GM21423 (cell line): ENCODE data around the gene PHYHIPL.
"Not testable (repeated sequence)": the region's sequence is repeated elsewhere in the genome, so short reads cannot be mapped to it uniquely, and the experiment has no call there.

Experiments
- ATAC-seq: cut with Tn5 transposase; IDR thresholded peaks from one replicate; pipeline ENCODE4 v1.9.1; 2021; ENCODE audit warnings: mild to moderate bottlenecking, moderate library complexity; ENCODE audit not compliant: unreplicated experiment

The PHYHIPL gene

DNA sequence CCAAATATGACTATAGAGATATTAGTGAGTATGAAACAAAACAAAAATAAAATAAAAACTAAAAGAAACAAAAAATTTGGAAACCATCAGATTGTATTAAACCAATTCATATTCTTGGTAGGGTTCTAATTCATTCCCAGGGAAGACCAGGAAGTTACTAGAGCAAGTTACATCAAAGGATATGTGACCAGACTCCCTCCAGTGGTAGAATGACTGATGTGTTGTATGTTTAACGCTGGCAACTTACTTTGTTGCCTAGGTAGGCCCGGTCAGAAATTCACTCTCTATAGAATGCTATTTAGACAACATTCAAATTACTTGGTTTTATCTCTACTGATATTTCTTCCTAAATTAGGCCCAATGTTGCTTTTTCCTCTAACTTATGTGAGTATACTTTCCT, 5.2 kb downstream of the PHYHIPL start:
- no peak for ATAC-seq

DNA sequence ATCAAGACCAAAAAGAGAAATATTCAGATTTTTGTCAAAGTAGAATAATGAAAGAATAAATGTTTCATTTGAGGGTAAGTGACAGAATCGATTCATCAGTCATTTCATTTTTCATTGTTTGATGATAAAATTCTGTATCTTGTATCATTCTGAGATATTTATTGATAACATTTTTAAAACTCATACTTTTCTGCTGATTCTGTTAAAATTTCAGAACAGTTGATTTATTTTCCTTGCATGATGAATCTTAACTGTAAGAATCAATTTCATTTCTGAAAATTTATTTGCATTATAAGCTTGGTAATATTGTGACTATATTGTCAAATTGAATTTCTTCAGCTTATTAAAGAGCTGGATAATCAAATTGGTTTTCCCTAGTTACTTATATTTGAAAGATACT, 13.9 kb downstream of the PHYHIPL start:
- no peak for ATAC-seq

DNA sequence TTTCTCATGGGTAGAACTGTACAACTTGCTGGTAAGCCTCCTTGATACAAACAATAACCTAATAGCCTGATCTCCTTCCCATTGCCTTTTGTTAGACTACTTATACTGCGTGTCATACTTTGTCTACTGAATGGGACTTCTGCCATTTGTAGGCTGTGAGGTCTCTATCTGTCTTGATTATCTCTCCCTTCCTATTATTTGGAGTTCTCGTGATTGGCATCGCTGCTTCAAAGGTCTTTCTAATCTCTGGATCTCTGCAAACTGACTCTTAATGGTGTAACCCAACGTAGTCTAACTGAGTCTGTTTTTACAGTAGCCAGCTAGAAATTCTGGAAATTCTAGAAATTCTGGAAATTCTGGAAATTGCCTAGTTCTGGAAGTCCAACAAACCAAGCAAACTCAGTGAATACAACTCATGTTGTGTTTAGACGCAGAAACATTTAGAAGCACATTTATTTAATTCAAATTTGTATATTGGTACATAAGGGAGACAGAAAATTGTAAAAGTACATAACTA, 29.8 kb downstream of the PHYHIPL start:
- no peak for ATAC-seq

GRCh38 chr10:59212301-59212798, 35.9 kb downstream of the PHYHIPL start:
- no peak for ATAC-seq

- ATAC-seq = no peak
These were observed 37.7 kb downstream of the PHYHIPL start for GRCh38 chr10:59214160-59214559.

DNA sequence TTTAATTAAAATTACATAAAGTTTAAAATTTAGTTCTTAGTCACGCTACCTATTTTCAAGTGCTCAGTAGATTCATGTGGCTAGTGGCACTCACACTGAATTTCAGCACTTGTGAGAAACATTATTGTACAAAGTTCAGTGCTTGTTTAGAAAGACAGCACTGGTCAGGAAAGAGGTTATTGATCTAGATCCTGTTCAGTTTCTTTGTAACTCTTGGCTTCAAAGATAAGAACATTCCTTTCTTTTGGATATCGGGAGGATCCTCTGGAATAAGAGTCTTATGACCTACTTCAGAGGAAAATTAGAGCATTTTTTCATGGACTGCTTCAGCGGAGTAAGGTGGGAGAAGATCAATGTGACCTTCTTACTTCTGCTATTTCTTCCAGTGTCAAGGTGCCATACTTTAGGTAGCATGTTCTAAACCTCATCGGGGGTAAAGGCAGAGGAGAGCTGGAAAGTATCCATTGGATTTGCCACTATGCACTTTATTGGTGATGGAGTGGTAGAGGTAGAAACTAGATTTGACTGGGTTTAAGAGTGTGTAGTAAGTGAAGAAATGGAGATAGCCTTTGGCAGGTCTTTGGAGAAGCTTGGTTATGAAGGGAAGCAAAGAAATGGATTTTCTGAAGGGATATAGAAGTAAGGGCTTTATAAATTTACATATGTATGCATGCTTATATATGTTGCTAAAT, 39.9 kb downstream of the PHYHIPL start:
- ATAC-seq = no peak

DNA sequence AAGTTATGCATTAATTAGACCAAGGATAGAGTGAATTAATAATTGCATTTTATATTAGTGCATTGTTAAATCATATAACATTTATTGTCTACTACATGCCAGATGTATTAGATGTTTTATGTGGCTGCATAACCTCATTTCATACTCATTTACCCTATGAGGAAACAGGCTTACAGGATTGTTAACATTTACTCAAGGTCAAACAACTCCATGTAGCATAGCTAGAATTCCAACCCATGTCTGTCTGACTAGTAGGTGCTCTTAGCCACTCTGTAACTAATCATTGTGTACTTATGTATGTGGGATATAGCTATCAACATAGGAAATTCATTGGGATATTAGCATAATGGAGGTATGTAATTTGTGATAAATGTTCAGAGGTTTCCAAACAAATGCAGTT, 46.3 kb downstream of the PHYHIPL start:
- ATAC-seq = no peak

- ATAC-seq = not testable (repeated sequence)
These were observed 47.2 kb downstream of the PHYHIPL start for GRCh38 chr10:59223597-59223996.

GRCh38 chr10:59225211-59225610, 48.8 kb downstream of the PHYHIPL start:
- no peak for ATAC-seq

- no peak for ATAC-seq
These were observed 50.8 kb downstream of the PHYHIPL start for GRCh38 chr10:59227136-59227673.

DNA sequence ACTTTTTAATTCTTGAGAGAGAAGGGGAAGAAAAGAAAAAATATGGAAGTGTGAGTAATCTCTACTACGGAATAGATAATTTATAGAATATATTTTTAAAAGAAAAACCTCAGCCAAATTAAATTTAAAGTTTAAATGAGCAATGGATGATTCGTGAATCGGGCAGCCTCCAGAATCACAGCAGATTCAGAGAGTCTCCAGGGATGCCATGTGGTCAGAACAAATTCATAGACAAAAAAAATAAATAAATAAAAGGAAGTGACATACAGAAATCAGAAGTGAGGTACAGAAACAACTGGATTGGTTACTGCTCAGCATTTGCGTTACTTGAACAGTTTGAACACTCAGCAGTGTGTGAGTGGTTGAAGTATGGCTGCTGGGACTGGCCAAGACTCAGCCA, 53.0 kb downstream of the PHYHIPL start:
- no peak for ATAC-seq

- no peak for ATAC-seq
These were observed 57.8 kb downstream of the PHYHIPL start for GRCh38 chr10:59234194-59234593.

DNA sequence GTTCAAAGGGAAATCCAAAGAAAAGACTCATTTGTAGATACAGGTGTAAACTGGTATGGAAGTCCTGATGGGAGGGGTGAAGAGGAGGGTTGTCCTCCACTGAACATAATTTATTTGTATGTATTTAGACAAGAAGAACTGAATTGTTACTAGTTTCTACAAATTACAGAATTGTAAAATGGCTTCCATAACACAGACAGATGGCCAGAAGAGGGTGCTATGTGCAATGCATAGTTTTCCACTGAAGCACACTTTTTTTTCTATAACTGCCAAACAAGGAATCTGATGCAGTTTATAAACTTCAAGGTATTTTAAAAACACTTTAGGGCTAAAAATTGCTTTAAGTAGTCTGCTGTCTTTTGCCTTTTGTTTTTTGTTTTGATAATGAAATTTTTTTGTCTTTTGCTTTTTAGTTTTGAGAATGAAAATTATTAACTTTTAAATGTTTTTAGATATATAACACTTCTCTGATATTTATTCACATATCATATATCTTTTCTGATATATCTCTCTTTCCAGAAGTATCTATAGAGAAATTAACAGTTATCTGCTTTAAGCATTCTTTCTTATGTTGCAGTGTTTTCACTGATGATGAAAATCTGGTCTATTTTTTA, 58.5 kb downstream of the PHYHIPL start:
- no peak for ATAC-seq

DNA sequence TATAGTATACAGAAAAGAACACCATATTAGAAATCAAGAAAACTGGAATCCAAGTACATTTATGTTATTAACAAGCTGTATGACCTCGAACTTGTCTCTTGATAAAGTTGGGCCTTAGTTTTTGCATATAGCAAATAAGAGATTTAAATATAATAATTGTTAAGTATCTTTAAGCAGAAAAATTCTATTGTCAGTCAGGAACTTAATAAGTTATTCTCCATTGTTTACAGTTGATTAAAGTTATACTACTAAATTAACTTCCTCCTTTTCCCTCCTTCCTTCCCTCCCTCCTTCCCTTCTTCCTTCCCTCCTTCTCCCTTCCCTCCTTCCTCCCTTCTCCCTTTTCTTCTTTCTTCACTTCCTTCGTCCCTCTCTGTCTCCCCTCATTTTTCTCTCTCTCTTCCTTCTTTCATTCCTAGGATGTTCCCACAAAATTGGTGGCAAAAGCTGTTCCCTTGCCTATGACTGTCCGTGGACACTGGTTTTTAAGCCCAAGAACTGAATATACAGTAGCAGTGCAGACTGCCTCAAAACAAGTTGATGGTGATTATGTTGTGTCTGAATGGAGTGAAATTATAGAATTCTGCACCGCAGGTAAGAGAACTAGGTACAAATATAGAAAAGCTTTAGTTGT, 59.7 kb downstream of the PHYHIPL start:
- no peak for ATAC-seq

GRCh38 chr10:59237775-59238174, 61.3 kb downstream of the PHYHIPL start:
- no peak for ATAC-seq

GRCh38 chr10:59239108-59239507, 62.7 kb downstream of the PHYHIPL start:
- ATAC-seq = not testable (repeated sequence)

- ATAC-seq = no peak
These were observed 64.2 kb downstream of the PHYHIPL start for GRCh38 chr10:59240582-59241183.

DNA sequence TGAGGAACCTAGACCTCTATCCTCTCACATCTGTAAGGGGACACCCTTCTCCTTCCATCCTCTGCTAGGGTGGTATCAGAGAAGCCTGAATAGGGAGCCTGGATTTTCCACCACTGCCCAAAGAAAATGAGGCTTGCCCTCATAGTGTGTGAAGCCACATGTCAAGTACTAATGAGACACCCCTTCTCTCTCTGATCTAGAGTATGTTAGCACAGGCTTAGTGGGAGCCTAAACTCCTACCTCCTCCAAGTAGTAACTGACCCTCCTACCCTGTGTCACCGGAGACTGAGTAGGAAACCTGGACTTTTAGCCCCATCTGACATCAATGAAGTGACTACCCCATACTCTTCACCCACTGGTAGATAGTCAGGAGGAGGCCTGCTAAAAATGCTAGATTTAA, 65.6 kb downstream of the PHYHIPL start:
- no peak for ATAC-seq

GRCh38 chr10:59242991-59243390, 66.5 kb downstream of the PHYHIPL start:
- ATAC-seq = no peak

- ATAC-seq = no peak
These were observed 67.3 kb downstream of the PHYHIPL start for GRCh38 chr10:59243611-59244195.

DNA sequence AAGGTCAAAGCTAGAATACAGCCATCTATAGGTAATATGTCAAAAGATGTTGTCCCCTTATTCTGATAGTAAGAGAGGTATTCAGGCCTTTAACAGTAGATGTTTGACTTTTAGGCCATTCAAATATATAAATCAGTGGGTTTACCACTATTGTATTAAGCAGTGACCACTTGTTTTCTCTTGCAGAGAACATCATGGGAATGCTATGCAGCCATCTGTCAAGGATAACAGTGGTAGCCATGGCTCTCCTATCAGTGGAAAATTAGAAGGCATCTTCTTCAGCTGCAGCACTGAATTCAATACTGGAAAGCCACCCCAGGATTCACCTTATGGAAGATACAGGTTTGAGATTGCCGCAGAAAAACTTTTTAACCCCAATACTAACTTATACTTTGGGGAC, 68.4 kb downstream of the PHYHIPL start:
- no peak for ATAC-seq
